SK-MEL-5 (cell line): ENCODE measurements around the gene PLCB4. TPM values are rescaled to one million over a fixed set of nuclear protein-coding genes. Genes with fewer than 3 reads are reported as not detected.

Experiments
- DNase-seq: peaks from one replicate; pipeline ENCODE4 v3.0.0-alpha.2; 2016; ENCODE audit warnings: low read depth, low spot score
- in situ Hi-C: cut with HindIII; loops from 2 replicates; pipeline ENCODE4 v1.10.0; 2016; ENCODE audit warnings: low sequenced_read_pairs, high pct_unique_total_duplicates, low pct_unique_long_range_greater_than_20kb
- total RNA-seq: library from RNA; depleted of rRNA; stranded (reverse); fragments of >200 nt; shearing (Covaris generic); gene quantifications from 2 replicates; pipeline ENCODE4 v1.2.3, GENCODE V29; 2014

Gene PLCB4
- total RNA-seq, 1 experiment from 2014 or later: 15.8 TPM

DNA sequence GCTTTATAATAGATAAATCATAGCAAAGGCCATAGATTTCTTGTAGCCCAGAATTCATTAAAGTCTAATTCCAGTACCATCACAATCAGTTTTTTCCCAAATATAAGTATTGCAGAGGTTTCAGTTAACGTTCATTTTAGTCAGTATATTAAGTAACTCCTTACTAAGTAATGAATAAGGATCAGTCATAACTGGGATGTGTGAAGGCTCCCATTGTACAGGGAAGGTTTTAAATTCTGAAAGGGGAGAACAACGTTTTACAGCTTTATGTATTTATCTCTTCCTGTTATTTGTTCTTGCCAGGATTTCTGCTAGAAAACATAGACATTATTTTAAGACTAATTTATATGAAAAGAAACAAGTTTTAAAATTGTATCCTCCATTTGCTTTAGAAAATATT, 230.0 kb downstream of the PLCB4 start:
- in situ Hi-C loops: no loop called here
- DNase-seq: peak; percentile 62

- no peak for DNase-seq
- in situ Hi-C loops: no loop called here
Observed at GRCh38 chr20:9300080-9300479, 231.2 kb downstream of the PLCB4 start.

DNA sequence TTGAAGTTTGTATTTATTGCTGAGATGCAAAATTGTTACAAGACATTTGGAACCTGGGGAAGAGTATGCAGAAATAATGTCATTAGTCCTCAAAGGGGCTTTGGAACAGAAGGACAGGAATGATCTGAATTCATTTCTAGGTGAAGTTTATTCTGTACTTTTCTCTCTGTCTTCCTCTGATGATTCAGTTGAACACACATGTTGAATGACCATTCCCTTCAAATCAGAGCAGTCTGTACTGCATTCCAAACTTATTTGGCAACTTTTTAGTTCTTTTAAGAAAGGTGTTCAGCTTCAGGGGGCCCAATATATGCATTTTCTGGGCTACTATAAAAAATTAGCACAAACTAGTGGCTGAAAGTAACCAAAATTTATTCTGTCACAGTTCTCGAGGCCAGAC, 231.6 kb downstream of the PLCB4 start:
- in situ Hi-C loops: no loop called here
- DNase-seq: no peak

DNA sequence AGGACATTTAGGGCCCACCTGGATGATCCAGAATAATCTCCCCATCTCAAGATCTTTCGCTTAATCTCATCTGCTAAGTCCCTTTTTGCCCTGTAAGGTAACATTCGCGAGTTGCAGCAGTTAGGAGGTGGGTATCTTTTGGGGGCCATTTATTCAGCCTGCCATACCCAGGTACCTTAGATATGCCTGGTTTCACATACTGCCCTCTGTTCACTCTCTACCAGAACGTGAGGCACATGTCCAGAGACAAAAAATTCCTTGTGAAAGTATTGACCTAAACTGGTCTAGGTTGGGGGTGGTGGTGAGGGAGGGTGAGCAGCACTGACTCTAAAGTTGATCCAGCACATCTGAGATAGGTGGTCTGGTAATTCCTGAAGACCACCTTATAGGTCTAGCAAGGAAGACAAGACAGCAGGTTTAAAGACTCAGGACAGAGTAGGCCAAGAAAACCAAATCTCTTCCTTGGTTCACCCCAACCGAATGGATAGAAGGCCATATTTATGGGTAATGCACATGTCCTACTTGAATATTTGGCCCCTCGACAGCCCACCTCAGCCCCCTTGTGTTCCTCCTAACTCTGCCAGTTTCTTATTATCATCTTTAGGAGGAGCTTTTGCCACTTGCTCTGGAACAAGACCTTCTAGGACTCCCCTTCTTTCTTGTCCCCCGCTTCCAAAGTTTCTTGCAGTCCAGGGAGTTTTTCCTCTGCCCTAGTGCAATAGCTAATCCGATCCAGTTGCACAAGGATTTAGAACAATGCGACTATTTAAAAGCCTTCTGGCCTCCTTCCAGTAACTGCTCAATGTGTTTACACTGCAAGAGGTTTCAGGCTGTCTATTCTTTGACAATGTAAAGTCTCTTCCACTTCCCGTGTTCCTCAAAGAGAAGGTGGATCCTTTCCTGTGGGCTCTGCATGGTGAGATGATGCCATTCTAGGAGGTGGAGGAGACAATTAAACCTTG, 232.5 kb downstream of the PLCB4 start:
- peak; percentile 98 for DNase-seq
- in situ Hi-C loops: no loop called here

DNA sequence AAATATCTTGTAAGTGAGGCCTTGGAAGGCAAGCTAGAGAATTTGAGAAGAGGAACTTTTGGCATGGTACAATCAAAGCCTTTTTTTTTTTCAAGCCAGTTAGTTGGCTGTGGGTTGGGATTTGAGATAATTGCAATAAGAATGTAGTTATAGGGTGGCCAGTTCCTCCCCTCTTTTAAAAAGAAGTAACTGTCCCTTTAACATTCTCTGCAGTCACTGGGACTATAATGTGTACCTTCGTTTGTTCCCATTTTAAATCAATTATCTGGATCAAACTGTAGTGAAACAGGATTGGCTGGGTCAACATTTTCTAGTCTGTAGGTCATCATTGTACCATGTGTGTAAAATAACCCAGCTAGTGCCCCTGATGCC, 233.2 kb downstream of the PLCB4 start:
- in situ Hi-C loops: no loop called here

GRCh38 chr20:9306521-9306920, 237.6 kb downstream of the PLCB4 start:
- DNase-seq: no peak
- in situ Hi-C loops: no loop called here

More for the DNA sequence above, 233.2 kb downstream of the PLCB4 start:
- no peak for DNase-seq

DNA sequence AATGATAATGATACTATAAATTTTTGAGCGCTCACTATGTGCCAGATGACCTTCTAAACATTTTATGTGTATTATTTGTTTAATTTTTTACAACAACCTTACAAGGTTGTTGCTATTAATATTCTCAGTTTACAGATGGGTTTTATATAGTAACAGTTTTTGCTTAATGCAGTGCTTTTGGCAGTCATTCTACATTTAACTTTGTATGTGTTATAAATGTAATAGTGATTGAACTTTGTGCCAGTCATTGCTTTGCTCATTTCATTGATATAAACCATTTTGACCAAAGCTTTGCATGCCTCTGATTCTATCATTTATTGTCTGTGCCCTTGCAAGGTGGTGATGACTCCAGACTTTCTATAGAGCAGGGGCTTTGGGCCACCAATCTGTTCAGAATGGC, 239.2 kb downstream of the PLCB4 start:
- DNase-seq: no peak
- in situ Hi-C loops: no loop called here

- no peak for DNase-seq
- in situ Hi-C loops: no loop called here
Observed at GRCh38 chr20:9311132-9311531, 242.2 kb downstream of the PLCB4 start.

DNA sequence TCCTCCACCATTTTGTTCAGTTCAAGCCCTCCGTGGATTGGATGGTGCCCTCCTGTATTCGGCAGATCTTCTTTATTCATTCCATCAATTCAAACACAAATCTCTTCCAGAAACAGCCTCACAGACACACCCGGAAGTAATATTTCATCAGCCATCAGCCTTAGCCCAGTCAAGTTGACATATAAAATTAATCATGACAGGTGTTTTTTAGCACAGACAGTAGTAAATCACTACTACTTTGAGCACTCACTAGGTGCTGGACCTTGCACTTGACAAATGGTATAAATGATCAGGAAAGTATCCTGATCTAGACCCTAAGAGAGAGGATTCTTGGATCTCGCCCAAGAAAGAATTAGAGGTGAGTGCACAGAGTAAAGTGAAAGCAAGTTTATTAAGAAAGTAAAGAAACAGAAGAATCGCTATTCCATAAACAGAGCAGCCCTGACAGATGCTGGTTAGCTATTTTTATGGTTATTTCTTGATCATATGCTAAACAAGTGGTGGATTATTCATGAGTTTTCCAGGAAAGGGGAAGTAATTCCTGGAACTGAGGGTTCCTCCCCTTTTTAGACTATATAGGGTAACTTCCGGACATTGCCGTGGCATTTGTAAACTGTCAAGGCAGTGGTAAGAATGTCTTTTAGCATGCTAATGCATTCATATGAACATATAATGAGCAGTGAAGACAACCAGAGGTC, 250.9 kb downstream of the PLCB4 start:
- in situ Hi-C loops: no loop called here
- DNase-seq: no peak

DNA sequence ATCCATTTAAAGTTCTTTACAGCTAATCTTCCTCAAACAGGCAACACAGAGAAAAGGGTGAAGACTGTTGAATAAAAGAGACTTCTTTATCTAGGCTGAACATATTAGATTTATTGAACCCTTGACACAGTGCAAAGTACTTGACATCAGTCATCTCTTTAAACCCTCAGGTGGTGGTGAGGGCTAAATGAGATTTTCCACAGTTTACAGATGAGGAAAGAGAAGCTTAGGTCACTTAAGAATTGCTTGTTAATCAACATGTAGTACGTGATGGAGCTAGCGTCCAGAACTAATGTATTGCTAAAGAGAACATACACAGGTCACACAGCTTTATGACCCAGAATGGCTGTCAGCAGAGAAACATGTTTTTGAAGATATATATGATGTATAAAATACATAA, 252.1 kb downstream of the PLCB4 start:
- no peak for DNase-seq
- in situ Hi-C loops: no loop called here

DNA sequence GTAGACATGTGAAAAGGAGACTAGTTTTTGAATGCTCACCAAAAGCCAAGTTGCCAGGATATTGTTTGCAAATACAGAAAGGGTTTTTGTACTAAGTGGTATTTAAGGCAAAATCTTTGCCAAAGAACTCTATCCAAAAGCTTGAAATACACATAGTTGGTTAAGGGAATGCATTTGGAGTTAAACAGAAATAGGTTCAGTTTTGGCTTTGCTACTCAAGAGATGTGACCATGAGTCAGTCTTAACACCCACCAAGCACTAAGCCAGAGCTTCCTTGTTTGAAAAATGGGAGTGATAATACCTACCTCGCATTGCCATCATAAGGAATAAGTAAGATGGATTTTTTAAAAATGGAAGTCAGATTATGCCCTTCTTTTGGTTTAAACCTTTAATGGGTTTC, 253.8 kb downstream of the PLCB4 start:
- DNase-seq: no peak
- in situ Hi-C loops: no loop called here

- DNase-seq: peak; percentile 64
- in situ Hi-C loops: no loop called here
Observed at GRCh38 chr20:9323622-9324021, 254.7 kb downstream of the PLCB4 start.

DNA sequence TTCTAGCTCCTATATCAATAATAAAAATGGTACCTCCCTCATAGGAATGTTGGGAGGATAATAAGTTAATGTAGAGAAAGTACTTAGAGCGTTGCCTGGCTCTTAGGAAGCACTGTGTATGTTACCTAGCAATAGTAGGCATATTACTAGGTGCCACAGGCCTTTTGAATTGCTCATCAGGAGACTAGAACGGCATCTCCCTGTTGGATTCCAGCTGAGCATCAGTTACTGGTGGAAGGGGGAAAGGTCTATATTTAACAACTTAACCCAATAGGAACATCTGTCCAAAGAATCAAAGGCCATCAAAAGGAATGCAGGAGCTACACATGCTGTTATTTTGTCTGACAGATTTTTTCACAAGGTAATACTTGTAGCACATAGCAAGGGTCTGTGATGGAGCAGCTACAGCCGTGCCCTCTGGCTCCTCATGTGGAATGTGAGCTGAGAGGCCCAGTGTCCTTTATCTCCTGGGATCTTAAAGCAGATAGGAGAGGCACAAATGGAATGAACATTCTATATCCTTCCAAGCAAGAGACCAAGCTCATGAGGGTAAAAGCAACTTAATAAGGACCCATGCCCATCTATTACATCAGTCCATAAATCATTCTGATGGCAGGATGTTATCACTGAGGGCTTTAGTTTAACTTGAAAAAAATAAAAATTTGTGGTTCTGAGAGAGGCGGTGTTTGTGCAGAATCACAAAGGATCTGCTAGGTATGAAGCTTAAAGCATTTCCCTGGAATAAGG, 260.6 kb downstream of the PLCB4 start:
- in situ Hi-C loops: no loop called here
- DNase-seq: no peak

GRCh38 chr20:9330151-9330550, 261.3 kb downstream of the PLCB4 start:
- DNase-seq: peak; percentile 38
- in situ Hi-C loops: no loop called here

DNA sequence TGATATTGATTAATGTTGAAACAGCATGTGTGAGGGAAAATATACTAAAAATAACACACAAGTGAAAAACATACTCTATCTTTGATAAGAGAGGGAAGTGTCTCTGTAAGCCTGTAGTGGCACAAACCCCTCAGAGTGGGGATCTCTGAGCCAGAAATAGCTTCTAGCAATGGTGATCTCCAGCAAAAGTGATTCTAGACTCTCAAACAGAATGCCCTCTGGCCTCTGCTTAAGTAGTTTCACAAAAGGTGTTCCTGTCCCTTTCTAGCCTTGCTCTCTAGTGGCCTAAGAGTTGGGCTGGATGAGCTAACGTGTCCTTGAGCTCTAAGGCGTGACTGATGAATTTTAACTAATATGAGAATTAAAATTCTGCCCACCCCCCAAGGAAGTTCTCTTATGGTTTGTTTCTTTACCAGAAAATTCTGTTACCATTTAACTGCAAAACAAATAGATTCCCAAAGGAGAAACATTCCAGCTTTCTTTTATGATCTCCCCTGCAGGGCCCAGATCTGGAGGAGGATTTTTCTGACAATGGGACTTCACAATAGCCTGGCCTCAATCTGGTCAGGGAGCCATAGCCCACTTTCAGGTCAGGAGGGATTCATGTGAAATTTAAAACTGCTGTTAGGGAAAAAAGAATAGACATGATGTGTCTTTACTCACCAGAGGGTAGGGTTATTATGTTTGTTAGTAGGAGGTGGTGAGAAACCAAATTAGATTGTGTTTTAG, 263.0 kb downstream of the PLCB4 start:
- DNase-seq: peak; percentile 34
- in situ Hi-C loops: no loop called here

DNA sequence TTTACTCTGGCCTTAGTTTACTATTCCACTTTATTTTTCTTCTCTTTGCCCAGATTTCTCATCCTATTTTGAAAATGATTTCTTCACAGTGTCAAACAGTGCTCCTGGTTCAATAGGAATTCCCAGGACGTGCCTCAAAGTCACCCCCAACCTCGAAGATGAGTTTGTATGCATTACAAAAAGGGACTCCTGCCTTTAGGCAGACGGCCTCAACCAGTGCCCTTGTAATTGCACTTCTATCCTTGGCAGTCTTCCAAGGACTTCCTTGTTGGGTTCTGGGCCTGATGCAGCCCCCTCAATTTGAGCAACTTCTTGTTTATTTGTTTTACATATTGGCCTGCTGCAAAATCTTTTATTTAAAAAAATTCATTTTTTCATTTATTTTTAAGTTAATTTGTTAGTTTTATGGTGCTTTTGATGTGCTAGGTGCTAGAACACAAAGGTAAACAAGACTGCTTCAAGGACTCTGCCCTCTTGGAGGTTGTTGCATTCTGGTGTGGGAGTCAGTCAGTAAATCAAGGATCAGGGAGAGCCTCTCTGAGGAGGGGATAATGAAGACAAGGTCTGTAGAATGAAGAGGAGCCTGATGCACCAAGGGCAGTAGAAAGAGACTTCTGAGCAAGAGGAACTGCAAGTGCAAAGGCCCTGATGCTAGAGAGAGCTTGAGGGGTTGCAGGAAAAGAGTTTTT, 264.0 kb downstream of the PLCB4 start:
- DNase-seq: no peak
- in situ Hi-C loops: no loop called here

GRCh38 chr20:9334866-9335265, 266.0 kb downstream of the PLCB4 start:
- in situ Hi-C loops: no loop called here
- DNase-seq: no peak
